Ovary (tissue), 9 donors: Measurements from ENCODE around the gene GUK1. TPM values are rescaled to one million over a fixed set of nuclear protein-coding genes. Genes with fewer than 3 reads are reported as not detected.
A peak's percentile ranks its signal among the peaks of the same experiment; 100 is the strongest.

Experiments used
- DNase-seq, 5 donors: peaks; one replicate each; pipeline ENCODE4 v3.0.0-alpha.2; 2019 to 2020
- H3K27ac ChIP-seq, 2 donors: fragments of 200-600 bp; one replicate each; pipeline versions ENCODE4 v1.5.1 to v1.8.0; 2019 to 2022
- H3K27me3 ChIP-seq: fragments of 200-600 bp; one replicate; pipeline ENCODE4 v1.8.0; 2022
- H3K36me3 ChIP-seq: fragments of 200-600 bp; sonication (generic); one replicate; pipeline ENCODE4 v1.5.1; 2019
- H3K4me1 ChIP-seq: one replicate; pipeline ENCODE4 v1.8.1; 2013; ENCODE audit warnings: mild to moderate bottlenecking, moderate library complexity; ENCODE audit not compliant: insufficient read depth
- H3K4me3 ChIP-seq: fragments of 200-600 bp; sonication (generic); one replicate; pipeline ENCODE4 v1.5.1; 2017
- H3K9me3 ChIP-seq, 2 donors: fragments of 200-600 bp in 1 of 2; sonication (generic) in 1 of 2; one replicate each; pipeline versions ENCODE4 v1.5.1 to v1.8.1; 2013 to 2019; ENCODE audit warnings: mild to moderate bottlenecking in 1 of 2, moderate library complexity in 1 of 2
- CTCF ChIP-seq, 3 donors: fragments of 450-650 bp in 2 of 3; fragments of 200-600 bp in 1 of 3; IDR thresholded peaks; one replicate each; pipeline versions ENCODE4 v1.5.1 to v1.8.0; 2016 to 2022; ENCODE audit warnings: antibody characterized with exemption in 3 of 3, mild to moderate bottlenecking in 1 of 3
- EP300 ChIP-seq: sonication (generic); formaldehyde crosslinking; IDR thresholded peaks from one replicate; pipeline ENCODE4 v1.6.1; 2017; ENCODE audit warnings: antibody characterized with exemption
- POLR2A ChIP-seq: fragments of 450-650 bp; IDR thresholded peaks from one replicate; pipeline ENCODE4 v1.6.1; 2017; ENCODE audit warnings: antibody characterized with exemption, mild to moderate bottlenecking, moderate library complexity
- WGBS, 3 donors: extraction: QIAGEN DNeasy Blood & Tissue Kit in 1 of 3; methylation state at CpG; one replicate each; pipeline versions ENCODE4 v1.1.5 to v1.1.7; 2013 to 2017; 5-methylcytosine and 5-hydroxymethylcytosine counted together
- intact Hi-C, 4 donors: fragments of 100-400 bp; cut with DNase I; formaldehyde crosslinking; loops; one replicate each; pipeline versions ENCODE4 v1.11.0 to v1.15.1; 2022 to 2023
- polyA plus RNA-seq, 2 donors: library from polyadenylated mRNA; stranded (reverse); fragments of 200-250 nt in 1 of 2; fragments of 350-450 nt in 1 of 2; fragmentation: Illumina TruSeq in 1 of 2; extraction: RNeasy Lipid Tissue Mini Kit (QIAGEN cat#74804) in 1 of 2; gene quantifications; one replicate each; pipeline ENCODE4 v1.2.3, GENCODE V29; 2013 to 2014
- total RNA-seq, 7 donors: library from RNA; depleted of rRNA in 2 of 7; stranded (reverse); fragments of >200 nt in 2 of 7; fragmentation: NEBNext Ultra II Directional in 3 of 7; extraction: Animal tissue kit (Norgen Biotek cat#: 25700) in 3 of 7; gene quantifications; one replicate each; pipeline versions ENCODE4 v1.1.0 to v1.2.4, GENCODE V29; 2016 to 2023
- donor health status: DM: no; HTN: no; CAD: no; lungs with moderate emphysema.
- donor health status: DM: no; HTN: no; CAD: no.
- donor health status: Bipolar disorder and iron deficiency.
- donor health status: DM: yes; HTN: yes; CAD: no.
- donor health status: DM: no; HTN: no; CAD: no.
- donor health status: DM: yes; HTN: yes; CAD: no.

Gene GUK1
- total and polyA plus RNA-seq, 9 donors = 17.7 to 256 (median 171) TPM

GRCh38 chr1:228102791-228103620 lies 37.1 kb upstream of the GUK1 start, which contains the start of gene C1orf35:
C1orf35 (minus strand) TSS chr1:228103325; CDS start chr1:228103227, 98 bp downstream.
- Histone ChIP-seq H3K4me3 (peak within 1 kb of the TSS; percentile 89), H3K27me3 (no peaks in the 10 kb centered on the region), H3K9me3 (no peaks in the 10 kb centered on the region), H3K4me1 (peaks cover 2% of the 10 kb centered on the region), H3K27ac (peak within 1 kb of the TSS; percentile 80 to 86), H3K36me3 (no peaks in the 10 kb centered on the region)
- WGBS, 3 donors = 0 to 1% (median 1%) methylated on average over 70 to 104 of the region's 104 CpGs
- intact Hi-C loops = loop anchor here in 1 of 4 donors (1.0 to 5.0 kb wide), 2 partner anchors 21 to 1739 kb away; partner anchors contain the start of gene ARF1
- TF ChIP-seq CTCF (IDR thresholded peaks at IDR 0.05) = peak in 1 of 3 donors; percentile 26
- no peak for TF ChIP-seq EP300
- TF ChIP-seq POLR2A = peak; percentile 66
- DNase-seq = peak; percentile 92 to 98 (median 94)

GRCh38 chr1:228104526-228105269 lies 35.4 kb upstream of the GUK1 start:
- no peak overlapping the region for H3K4me3 ChIP-seq
- intact Hi-C loops = loop anchor here in 1 of 4 donors (5.0 kb wide), 1 partner anchor 1738 kb away; no protein-coding TSS in a partner anchor
- no peaks in the 10 kb centered on the region for H3K27me3 ChIP-seq
- H3K27ac ChIP-seq = no peak overlapping the region
- H3K9me3 ChIP-seq = no peaks in the 10 kb centered on the region
- H3K4me1 ChIP-seq = peaks cover 2% of the 10 kb centered on the region
- peak in 2 of 5 donors; percentile 39 to 43 for DNase-seq
- 47 to 61% (median 56%) methylated on average over 7 of the region's 7 CpGs for WGBS, 3 donors
- no peaks in the 10 kb centered on the region for H3K36me3 ChIP-seq
- TF ChIP-seq EP300 (no peak), CTCF (IDR thresholded peaks at IDR 0.05) (no peak), POLR2A (no peak)

- H3K4me3 ChIP-seq = no peak overlapping the region
- peak in 1 of 5 donors; percentile 31 for DNase-seq
- intact Hi-C loops = no loop called here
- H3K27me3 ChIP-seq = no peaks in the 10 kb centered on the region
- no peaks in the 10 kb centered on the region for H3K9me3 ChIP-seq
- H3K27ac ChIP-seq = no peak overlapping the region
- TF ChIP-seq EP300 = no peak
- TF ChIP-seq POLR2A = no peak
- no peak for TF ChIP-seq CTCF (IDR thresholded peaks at IDR 0.05)
- peaks cover 6% of the 10 kb centered on the region for H3K4me1 ChIP-seq
- 64 to 73% (median 65%) methylated on average over 9 of the region's 9 CpGs for WGBS, 3 donors
- H3K36me3 ChIP-seq = no peaks in the 10 kb centered on the region
Observed at GRCh38 chr1:228105270-228105995, 34.6 kb upstream of the GUK1 start.
